ENCODE data around the gene MAST4. TPM values are rescaled to one million over a fixed set of nuclear protein-coding genes. Genes with fewer than 3 reads are reported as not detected.

Gene MAST4
- total and polyA plus RNA-seq, 2 donors from 2014 or later = 27.3 to 31.4 TPM

GRCh38 chr5:67026278-67026677 is 430.1 kb downstream of the MAST4 start:
- Histone ChIP-seq H3K27me3 (ENCODE audit: control insufficient read depth, insufficient read depth, low read length) (no peaks in the 10 kb centered on the region), H3K4me3 (ENCODE audit: low read length in 3 of 3) (no peak overlapping the region), H3K9ac (ENCODE audit: low read length in 3 of 3) (no peak overlapping the region), H3K4me1 (ENCODE audit: control insufficient read depth in 2 of 3, insufficient read depth in 2 of 3, low read depth in 1 of 3, low read length in 3 of 3) (no peaks in the 10 kb centered on the region), H3K9me3 (ENCODE audit: control insufficient read depth in 2 of 3, insufficient read depth in 1 of 3, low read length in 3 of 3) (no peaks in the 10 kb centered on the region), H3K27ac (ENCODE audit: low read depth in 2 of 2, low read length in 2 of 2) (no peak overlapping the region), H3K36me3 (ENCODE audit: control insufficient read depth in 2 of 3, insufficient read depth in 3 of 3, low read length in 3 of 3) (no peaks in the 10 kb centered on the region)
- intact Hi-C loops (cut with DNase I) = no loop called here
- TF ChIP-seq CTCF (IDR thresholded peaks at IDR 0.05; ENCODE audit: borderline replicate concordance, extremely low read depth, insufficient read depth) = no peak
- FAIRE-seq (no peak), DNase-seq (no peak)

- no peak for TF ChIP-seq CTCF (IDR thresholded peaks at IDR 0.05; ENCODE audit: borderline replicate concordance, extremely low read depth, insufficient read depth)
- FAIRE-seq = no peak
- Histone ChIP-seq H3K36me3 (ENCODE audit: control insufficient read depth in 2 of 3, insufficient read depth in 3 of 3, low read length in 3 of 3) (no peaks in the 10 kb centered on the region), H3K4me3 (ENCODE audit: low read length in 3 of 3) (no peak overlapping the region), H3K27me3 (ENCODE audit: control insufficient read depth, insufficient read depth, low read length) (no peaks in the 10 kb centered on the region), H3K4me1 (ENCODE audit: control insufficient read depth in 2 of 3, insufficient read depth in 2 of 3, low read depth in 1 of 3, low read length in 3 of 3) (peaks cover 0 to 8% (median 2%) of the 10 kb centered on the region in 3 donors), H3K27ac (ENCODE audit: low read depth in 2 of 2, low read length in 2 of 2) (no peak overlapping the region), H3K9me3 (ENCODE audit: control insufficient read depth in 2 of 3, insufficient read depth in 1 of 3, low read length in 3 of 3) (no peaks in the 10 kb centered on the region), H3K9ac (ENCODE audit: low read length in 3 of 3) (no peak overlapping the region)
- intact Hi-C loops (cut with DNase I) = no loop called here
- no peak for DNase-seq
Observed at GRCh38 chr5:67027171-67027570, 431.0 kb downstream of the MAST4 start.

- no peak for TF ChIP-seq CTCF (IDR thresholded peaks at IDR 0.05; ENCODE audit: borderline replicate concordance, extremely low read depth, insufficient read depth)
- FAIRE-seq = no peak
Observed at GRCh38 chr5:67028371-67028770, 432.2 kb downstream of the MAST4 start.

GRCh38 chr5:67028941-67029340 is 432.7 kb downstream of the MAST4 start:
- Histone ChIP-seq H3K4me3 (ENCODE audit: low read length in 3 of 3) (no peak overlapping the region), H3K27me3 (ENCODE audit: control insufficient read depth, insufficient read depth, low read length) (no peaks in the 10 kb centered on the region), H3K27ac (ENCODE audit: low read depth in 2 of 2, low read length in 2 of 2) (no peak overlapping the region), H3K4me1 (ENCODE audit: control insufficient read depth in 2 of 3, insufficient read depth in 2 of 3, low read depth in 1 of 3, low read length in 3 of 3) (peaks cover 0 to 13% (median 6%) of the 10 kb centered on the region in 3 donors), H3K36me3 (ENCODE audit: control insufficient read depth in 2 of 3, insufficient read depth in 3 of 3, low read length in 3 of 3) (no peaks in the 10 kb centered on the region), H3K9ac (ENCODE audit: low read length in 3 of 3) (no peak overlapping the region), H3K9me3 (ENCODE audit: control insufficient read depth in 2 of 3, insufficient read depth in 1 of 3, low read length in 3 of 3) (no peaks in the 10 kb centered on the region)
- DNase-seq (peak in 4 of 5 donors; percentile 54 to 84 (median 66)), FAIRE-seq (no peak)
- TF ChIP-seq CTCF (IDR thresholded peaks at IDR 0.05; ENCODE audit: borderline replicate concordance, extremely low read depth, insufficient read depth) = no peak
- intact Hi-C loops (cut with DNase I) = no loop called here

More at GRCh38 chr5:67028371-67028770, 432.2 kb downstream of the MAST4 start:
- peaks cover 0 to 12% (median 4%) of the 10 kb centered on the region in 3 donors for H3K4me1 ChIP-seq (ENCODE audit: control insufficient read depth in 2 of 3, insufficient read depth in 2 of 3, low read depth in 1 of 3, low read length in 3 of 3)
- H3K9me3 ChIP-seq (ENCODE audit: control insufficient read depth in 2 of 3, insufficient read depth in 1 of 3, low read length in 3 of 3) = no peaks in the 10 kb centered on the region
- no peaks in the 10 kb centered on the region for H3K36me3 ChIP-seq (ENCODE audit: control insufficient read depth in 2 of 3, insufficient read depth in 3 of 3, low read length in 3 of 3)
- DNase-seq = no peak
- H3K27ac ChIP-seq (ENCODE audit: low read depth in 2 of 2, low read length in 2 of 2) = no peak overlapping the region
- H3K27me3 ChIP-seq (ENCODE audit: control insufficient read depth, insufficient read depth, low read length) = no peaks in the 10 kb centered on the region
- no peak overlapping the region for H3K4me3 ChIP-seq (ENCODE audit: low read length in 3 of 3)
- intact Hi-C loops (cut with DNase I) = no loop called here
- H3K9ac ChIP-seq (ENCODE audit: low read length in 3 of 3) = no peak overlapping the region
